Smooth muscle cell (in vitro differentiated cells): ENCODE results near the gene PLCG1. TPM values are rescaled to one million over a fixed set of nuclear protein-coding genes. Genes with fewer than 3 reads are reported as not detected.
A peak's percentile ranks its signal among the peaks of the same experiment; 100 is the strongest.

ENCODE experiments used
- DNase-seq: peaks from one replicate; lab custom pipeline; 2025; ENCODE audit not compliant: unreplicated experiment; lab: John Stamatoyannopoulos, UW
- H2AFZ ChIP-seq: fragments of 200-600 bp; sonication (generic); 2 replicates; pipeline ENCODE4 v1.6.0; 2016; ENCODE audit warnings: antibody characterized with exemption, low read depth, mild to moderate bottlenecking
- H3F3A ChIP-seq: fragments of 200-600 bp; sonication (generic); 2 replicates; pipeline ENCODE4 v1.6.0; 2017; ENCODE audit warnings: antibody characterized with exemption, low read depth
- H3K27ac ChIP-seq: fragments of 200-600 bp; sonication (generic); 2 replicates; pipeline ENCODE4 v1.5.1; 2016; ENCODE audit warnings: low read depth, mild to moderate bottlenecking
- H3K27me3 ChIP-seq: fragments of 200-600 bp; sonication (generic); 2 replicates; pipeline ENCODE4 v1.6.1; 2016; ENCODE audit warnings: low read depth, mild to moderate bottlenecking
- H3K36me3 ChIP-seq: fragments of 200-600 bp; sonication (generic); 2 replicates; pipeline ENCODE4 v1.5.1; 2016; ENCODE audit warnings: low read depth
- H3K4me1 ChIP-seq: fragments of 200-600 bp; sonication (generic); 2 replicates; pipeline ENCODE4 v1.5.1; 2016; ENCODE audit warnings: low read depth
- H3K4me2 ChIP-seq: fragments of 200-600 bp; sonication (generic); 2 replicates; pipeline ENCODE4 v1.6.0; 2016; ENCODE audit warnings: mild to moderate bottlenecking
- H3K4me3 ChIP-seq: fragments of 200-600 bp; sonication (generic); 2 replicates; pipeline ENCODE4 v1.5.1; 2016; ENCODE audit warnings: mild to moderate bottlenecking
- H3K79me2 ChIP-seq: fragments of 200-600 bp; sonication (generic); 2 replicates; pipeline ENCODE4 v1.6.0; 2016; ENCODE audit warnings: low read depth, mild to moderate bottlenecking
- H3K9ac ChIP-seq: fragments of 200-600 bp; sonication (generic); 2 replicates; pipeline ENCODE4 v1.6.0; 2016; ENCODE audit warnings: low read depth
- H3K9me3 ChIP-seq: fragments of 200-600 bp; sonication (generic); replicated peaks from 2 replicates; pipeline ENCODE4 v1.5.1; 2016; ENCODE audit warnings: low read depth
- H4K20me1 ChIP-seq: fragments of 200-600 bp; sonication (generic); 2 replicates; pipeline ENCODE4 v1.6.0; 2016; ENCODE audit warnings: low read depth
- WGBS: methylation state at CpG from one replicate; pipeline ENCODE4 v1.1.7; 2016; ENCODE audit warnings: low lambda C conversion rate; 5-methylcytosine and 5-hydroxymethylcytosine counted together
- polyA plus RNA-seq: library from polyadenylated mRNA; unstranded; fragments of >200 nt; fragmentation: Nextera tagmentation; extraction: Ambion mirVana; gene quantifications from 2 replicates; pipeline ENCODE4 v1.2.1, GENCODE V29; 2016
- total RNA-seq: library from RNA; depleted of rRNA; stranded (reverse); fragments of >200 nt; gene quantifications from 2 replicates; pipeline ENCODE4 v1.2.3, GENCODE V29; 2014
- TF ChIP-seq, protein P1 (sequence below): fragments of 200-600 bp; sonication (generic); IDR thresholded peaks from 2 replicates; pipeline ENCODE4 v1.5.1; 2017; ENCODE audit warnings: borderline replicate concordance, mild to moderate bottlenecking, antibody characterized with exemption; ENCODE audit not compliant: insufficient read depth, poor library complexity, severe bottlenecking

The PLCG1 gene
- total and polyA plus RNA-seq, 2 experiments from 2014 or later, result 36.9 to 45.2 TPM

DNA sequence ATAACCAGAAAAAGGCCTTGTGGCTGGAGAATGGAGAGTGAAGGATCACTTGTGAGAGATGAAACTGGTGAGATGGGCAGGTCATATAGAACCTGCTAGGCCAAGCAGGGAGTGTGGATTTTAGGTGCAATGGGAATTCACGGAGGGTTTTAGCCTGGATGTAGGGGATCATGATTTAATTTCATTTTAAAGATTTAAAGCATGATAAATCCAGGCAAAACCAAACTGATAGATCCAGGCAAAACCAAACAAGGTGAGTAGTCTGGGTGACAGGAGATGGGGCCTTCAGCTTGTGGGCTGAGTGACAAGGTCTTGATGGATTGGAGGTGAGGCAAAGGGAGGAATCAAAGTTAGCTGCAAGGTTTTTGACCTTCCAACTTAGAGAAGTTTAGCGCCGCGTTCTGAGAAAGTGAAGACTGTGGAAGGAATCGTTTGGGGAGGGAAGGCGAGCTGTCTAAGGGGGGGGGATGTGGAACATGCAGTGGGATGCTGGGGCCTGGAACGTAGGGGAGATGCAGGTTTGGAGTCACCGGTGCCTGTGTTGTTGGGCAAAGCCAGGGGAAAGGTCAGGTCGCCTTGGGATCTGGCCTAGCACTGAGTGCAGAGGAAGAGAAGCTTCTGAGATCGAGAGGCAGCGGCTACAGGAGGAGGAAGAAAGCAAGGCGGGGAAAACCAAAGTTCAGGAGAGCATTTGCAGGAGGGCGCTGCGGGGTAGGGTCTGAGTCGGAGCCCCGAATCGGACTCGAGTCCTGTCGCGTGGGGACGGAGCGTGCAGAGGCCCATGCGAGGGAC, 1.3 kb upstream of the PLCG1 start:
- peaks cover 32% of the 10 kb centered on the region for H4K20me1 ChIP-seq
- no peak for DNase-seq
- H3K9ac ChIP-seq, result peak overlapping the region; percentile 92
- H3K4me1 ChIP-seq, result peaks cover 16% of the 10 kb centered on the region
- H3K4me3 ChIP-seq, result peak overlapping the region; percentile 96
- H2AFZ ChIP-seq, result no peak overlapping the region
- TF ChIP-seq, protein P1, sequence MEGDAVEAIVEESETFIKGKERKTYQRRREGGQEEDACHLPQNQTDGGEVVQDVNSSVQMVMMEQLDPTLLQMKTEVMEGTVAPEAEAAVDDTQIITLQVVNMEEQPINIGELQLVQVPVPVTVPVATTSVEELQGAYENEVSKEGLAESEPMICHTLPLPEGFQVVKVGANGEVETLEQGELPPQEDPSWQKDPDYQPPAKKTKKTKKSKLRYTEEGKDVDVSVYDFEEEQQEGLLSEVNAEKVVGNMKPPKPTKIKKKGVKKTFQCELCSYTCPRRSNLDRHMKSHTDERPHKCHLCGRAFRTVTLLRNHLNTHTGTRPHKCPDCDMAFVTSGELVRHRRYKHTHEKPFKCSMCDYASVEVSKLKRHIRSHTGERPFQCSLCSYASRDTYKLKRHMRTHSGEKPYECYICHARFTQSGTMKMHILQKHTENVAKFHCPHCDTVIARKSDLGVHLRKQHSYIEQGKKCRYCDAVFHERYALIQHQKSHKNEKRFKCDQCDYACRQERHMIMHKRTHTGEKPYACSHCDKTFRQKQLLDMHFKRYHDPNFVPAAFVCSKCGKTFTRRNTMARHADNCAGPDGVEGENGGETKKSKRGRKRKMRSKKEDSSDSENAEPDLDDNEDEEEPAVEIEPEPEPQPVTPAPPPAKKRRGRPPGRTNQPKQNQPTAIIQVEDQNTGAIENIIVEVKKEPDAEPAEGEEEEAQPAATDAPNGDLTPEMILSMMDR, result no peak
- 42% methylated on average over 22 of the region's 23 CpGs for WGBS
- H3K36me3 ChIP-seq, result no peaks in the 10 kb centered on the region
- H3K27ac ChIP-seq, result peak overlapping the region; percentile 92
- no peaks in the 10 kb centered on the region for H3K9me3 ChIP-seq
- no peaks in the 10 kb centered on the region for H3K27me3 ChIP-seq
- H3K79me2 ChIP-seq, result peaks cover 37% of the 10 kb centered on the region
- peaks cover 7% of the 10 kb centered on the region for H3F3A ChIP-seq
- H3K4me2 ChIP-seq, result peak overlapping the region; percentile 91

DNA sequence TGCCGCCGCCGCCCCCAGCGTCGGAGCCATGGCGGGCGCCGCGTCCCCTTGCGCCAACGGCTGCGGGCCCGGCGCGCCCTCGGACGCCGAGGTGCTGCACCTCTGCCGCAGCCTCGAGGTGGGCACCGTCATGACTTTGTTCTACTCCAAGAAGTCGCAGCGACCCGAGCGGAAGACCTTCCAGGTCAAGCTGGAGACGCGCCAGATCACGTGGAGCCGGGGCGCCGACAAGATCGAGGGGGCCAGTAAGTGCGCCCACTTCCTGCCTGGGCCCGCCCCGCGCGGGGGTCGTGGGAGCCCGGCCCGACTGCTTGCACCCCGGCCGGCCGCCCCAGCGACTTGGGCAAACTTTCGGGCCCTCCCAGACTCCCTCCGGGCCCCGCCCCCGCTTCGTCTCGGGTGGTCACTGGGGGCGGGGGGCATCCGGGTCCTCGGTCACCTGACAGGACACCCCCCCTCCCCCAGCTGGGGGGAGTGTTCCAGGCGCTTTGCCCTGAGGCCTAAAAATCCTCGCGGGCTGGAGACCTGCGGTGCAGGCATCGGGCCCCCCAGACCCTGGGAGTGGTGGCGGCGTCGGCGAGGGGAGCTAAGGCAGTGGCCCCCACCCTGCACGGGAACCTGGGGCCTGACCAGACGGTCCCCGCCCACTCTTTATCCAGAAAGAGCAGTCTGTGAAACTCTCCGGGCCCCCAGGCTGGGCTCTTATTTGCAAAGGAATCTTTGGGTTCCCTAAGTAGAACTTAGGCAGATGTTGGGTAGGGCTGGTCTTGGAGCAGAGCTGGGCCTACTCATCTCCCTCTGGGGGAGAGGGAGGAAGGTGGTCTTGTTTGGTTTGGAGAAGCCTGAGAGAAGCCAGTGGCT, 501 bp downstream of the PLCG1 start:
- peaks cover 16% of the 10 kb centered on the region for H3K4me1 ChIP-seq

DNA sequence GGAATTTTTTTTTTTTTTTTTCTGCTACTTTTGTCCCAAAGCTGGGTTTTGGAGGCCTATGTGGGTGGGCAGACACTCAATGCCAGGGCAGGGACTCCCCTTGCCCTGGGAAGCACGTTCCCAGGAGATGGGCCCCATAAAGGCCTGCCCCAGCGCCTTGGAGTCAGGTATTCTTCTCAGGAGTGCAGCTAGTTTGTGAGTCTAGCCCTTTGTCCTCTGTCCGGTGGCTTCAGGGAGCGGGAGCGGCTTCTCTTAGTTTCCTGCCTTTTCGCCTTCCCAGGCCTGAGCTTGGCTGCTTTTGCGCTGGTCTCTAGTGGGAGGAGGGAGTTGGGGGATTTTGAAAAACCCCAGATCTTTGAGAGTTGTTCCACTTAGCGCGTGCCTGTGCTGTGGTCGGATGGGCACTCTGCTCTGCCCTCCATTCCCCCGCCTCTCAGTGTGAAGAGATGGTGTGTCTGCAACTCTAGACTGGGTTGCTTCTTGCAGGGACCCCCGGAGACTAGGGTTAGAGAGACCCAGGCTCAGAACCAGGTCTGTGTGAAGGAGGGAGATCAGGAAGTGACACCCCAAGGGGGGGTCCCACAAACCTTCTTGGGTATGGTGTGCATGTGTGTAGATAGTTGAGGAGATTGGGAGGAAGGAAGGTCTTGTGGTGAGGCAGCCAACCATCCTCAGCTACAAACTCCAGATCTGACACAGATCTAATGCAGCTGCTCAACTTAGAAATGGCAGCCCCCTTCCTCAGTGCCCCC, 1.3 kb downstream of the PLCG1 start:
- peaks cover 7% of the 10 kb centered on the region for H3F3A ChIP-seq
- WGBS, result 14% methylated on average over 12 of the region's 12 CpGs
- TF ChIP-seq, protein P1, result no peak
- no peaks in the 10 kb centered on the region for H3K9me3 ChIP-seq
- no peaks in the 10 kb centered on the region for H3K36me3 ChIP-seq
- peak; percentile 28 for DNase-seq
- peak overlapping the region; percentile 74 for H3K27ac ChIP-seq
- peak overlapping the region; percentile 91 for H3K4me2 ChIP-seq
- H3K4me1 ChIP-seq, result peaks cover 16% of the 10 kb centered on the region
- peaks cover 62% of the 10 kb centered on the region for H3K79me2 ChIP-seq
- H2AFZ ChIP-seq, result no peak overlapping the region
- H3K4me3 ChIP-seq, result peak overlapping the region; percentile 96
- H3K9ac ChIP-seq, result peak overlapping the region; percentile 89
- H3K27me3 ChIP-seq, result no peaks in the 10 kb centered on the region
- H4K20me1 ChIP-seq, result peaks cover 57% of the 10 kb centered on the region

More for the DNA sequence above, 501 bp downstream of the PLCG1 start:
- Histone ChIP-seq H3K27me3 (no peaks in the 10 kb centered on the region), H3K4me2 (peak overlapping the region; percentile 91), H3K27ac (peak overlapping the region; percentile 74), H3K9ac (peak overlapping the region; percentile 89), H3K79me2 (peaks cover 54% of the 10 kb centered on the region), H3F3A (peaks cover 7% of the 10 kb centered on the region), H4K20me1 (peaks cover 49% of the 10 kb centered on the region), H3K9me3 (no peaks in the 10 kb centered on the region), H2AFZ (no peak overlapping the region), H3K36me3 (no peaks in the 10 kb centered on the region), H3K4me3 (peak overlapping the region; percentile 96)
- TF ChIP-seq, protein P1, result no peak
- peak; percentile 72 for DNase-seq
- 1% methylated on average over 50 of the region's 66 CpGs for WGBS
